Stimulated activated naive B cell treated with anti-CD40 and anti-IgM and Interleukin-4, amounts not matched to agents 10 μg/mL and 1 μg/mL and 100 μg/mL, for 72 hours (primary cell): Measurements from ENCODE around the gene SLC22A23.
A peak's percentile ranks its signal among the peaks of the same experiment; 100 is the strongest.

Experiments
- ATAC-seq, 2 donors: fragments of 150-1000 bp; cut with Tn5 transposase; replicated peaks; 2 replicates each; pipeline ENCODE4 v1.10.0; 2021; ENCODE audit warnings: moderate library complexity in 1 of 2
- DNase-seq: peaks from one replicate; pipeline ENCODE4 v3.0.0; 2021
- H3K27ac Mint-ChIP-seq: one replicate; pipeline ENCODE4 v1.8.0; 2022; ENCODE audit warnings: mild to moderate bottlenecking, mixed read lengths
- H3K27me3 Mint-ChIP-seq, 2 donors: one replicate each; pipeline ENCODE4 v1.8.0; 2022; ENCODE audit warnings: mixed read lengths in 2 of 2
- H3K36me3 Mint-ChIP-seq, 2 donors: one replicate each; pipeline ENCODE4 v1.8.0; 2022; ENCODE audit warnings: mixed read lengths in 2 of 2, mild to moderate bottlenecking in 1 of 2
- H3K4me1 Mint-ChIP-seq, 2 donors: one replicate each; pipeline ENCODE4 v1.8.0; 2022; ENCODE audit warnings: mixed read lengths in 2 of 2, mild to moderate bottlenecking in 1 of 2
- H3K4me3 Mint-ChIP-seq, 2 donors: one replicate each; pipeline ENCODE4 v1.8.0; 2022; ENCODE audit warnings: mild to moderate bottlenecking in 2 of 2, mixed read lengths in 2 of 2, moderate library complexity in 1 of 2
- H3K9me3 Mint-ChIP-seq, 2 donors: one replicate each; pipeline ENCODE4 v1.8.0; 2022; ENCODE audit warnings: mixed read lengths in 2 of 2, mild to moderate bottlenecking in 1 of 2

SLC22A23 gene

DNA sequence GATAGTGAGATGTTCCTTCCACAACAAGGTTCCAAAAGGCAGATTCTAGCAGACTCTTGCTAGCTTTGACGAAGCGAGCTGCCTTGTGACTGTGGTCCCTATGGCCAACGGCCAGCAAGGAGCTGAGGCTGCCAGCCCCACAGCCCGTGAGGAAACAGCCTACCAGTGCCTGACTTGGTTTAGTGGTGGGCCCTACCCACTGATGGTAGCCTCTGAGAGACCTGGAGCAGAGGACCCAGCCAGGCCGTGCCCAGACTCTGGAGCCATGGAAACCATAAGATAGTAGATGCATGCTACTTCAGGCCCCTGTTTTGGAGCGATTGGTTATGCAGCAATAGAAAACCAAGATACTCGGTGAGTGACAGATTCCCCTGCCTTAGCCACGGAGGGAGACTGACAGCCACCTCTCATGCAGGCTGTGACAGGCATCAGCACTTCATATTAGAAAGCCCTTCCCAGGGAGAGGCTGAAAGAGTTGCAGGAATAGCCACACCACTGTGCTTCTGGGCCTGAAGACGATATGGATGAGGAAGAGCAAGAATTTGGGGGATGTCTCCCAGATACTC, 178.9 kb downstream of the SLC22A23 start:
- peaks cover 3 to 7% of the 10 kb centered on the region in 2 donors for H3K36me3 Mint-ChIP-seq
- no peak overlapping the region for H3K27ac Mint-ChIP-seq
- H3K4me1 Mint-ChIP-seq: peaks cover 2 to 3% of the 10 kb centered on the region in 2 donors
- no peaks in the 10 kb centered on the region for H3K9me3 Mint-ChIP-seq
- no peak for DNase-seq
- H3K4me3 Mint-ChIP-seq: no peak overlapping the region
- no peak for ATAC-seq
- no peaks in the 10 kb centered on the region for H3K27me3 Mint-ChIP-seq

DNA sequence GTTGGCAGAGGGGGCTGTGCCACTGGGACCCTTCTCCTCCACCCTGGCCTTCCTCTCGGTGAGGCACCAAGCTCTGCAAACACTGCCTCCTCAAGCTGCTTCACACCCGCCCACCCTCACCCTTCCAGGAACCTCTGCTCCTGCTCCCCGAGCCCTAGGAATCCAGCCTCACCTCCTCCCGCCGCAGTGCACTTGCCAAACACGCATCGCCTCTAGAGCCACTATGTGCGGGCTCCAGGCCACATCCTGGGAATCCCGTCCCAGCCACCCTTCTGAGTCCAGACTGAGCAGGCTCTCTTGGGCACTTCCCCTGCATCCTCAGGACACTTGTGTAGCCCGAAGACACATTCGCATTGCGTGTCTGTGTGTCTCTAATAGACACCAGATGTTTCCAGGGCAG, 179.6 kb downstream of the SLC22A23 start:
- H3K4me3 Mint-ChIP-seq: no peak overlapping the region
- H3K36me3 Mint-ChIP-seq: peaks cover 4 to 12% of the 10 kb centered on the region in 2 donors
- H3K9me3 Mint-ChIP-seq: no peaks in the 10 kb centered on the region
- H3K27me3 Mint-ChIP-seq: no peaks in the 10 kb centered on the region
- DNase-seq (no peak), ATAC-seq (no peak)
- peaks cover 2 to 4% of the 10 kb centered on the region in 2 donors for H3K4me1 Mint-ChIP-seq
- H3K27ac Mint-ChIP-seq: no peak overlapping the region

DNA sequence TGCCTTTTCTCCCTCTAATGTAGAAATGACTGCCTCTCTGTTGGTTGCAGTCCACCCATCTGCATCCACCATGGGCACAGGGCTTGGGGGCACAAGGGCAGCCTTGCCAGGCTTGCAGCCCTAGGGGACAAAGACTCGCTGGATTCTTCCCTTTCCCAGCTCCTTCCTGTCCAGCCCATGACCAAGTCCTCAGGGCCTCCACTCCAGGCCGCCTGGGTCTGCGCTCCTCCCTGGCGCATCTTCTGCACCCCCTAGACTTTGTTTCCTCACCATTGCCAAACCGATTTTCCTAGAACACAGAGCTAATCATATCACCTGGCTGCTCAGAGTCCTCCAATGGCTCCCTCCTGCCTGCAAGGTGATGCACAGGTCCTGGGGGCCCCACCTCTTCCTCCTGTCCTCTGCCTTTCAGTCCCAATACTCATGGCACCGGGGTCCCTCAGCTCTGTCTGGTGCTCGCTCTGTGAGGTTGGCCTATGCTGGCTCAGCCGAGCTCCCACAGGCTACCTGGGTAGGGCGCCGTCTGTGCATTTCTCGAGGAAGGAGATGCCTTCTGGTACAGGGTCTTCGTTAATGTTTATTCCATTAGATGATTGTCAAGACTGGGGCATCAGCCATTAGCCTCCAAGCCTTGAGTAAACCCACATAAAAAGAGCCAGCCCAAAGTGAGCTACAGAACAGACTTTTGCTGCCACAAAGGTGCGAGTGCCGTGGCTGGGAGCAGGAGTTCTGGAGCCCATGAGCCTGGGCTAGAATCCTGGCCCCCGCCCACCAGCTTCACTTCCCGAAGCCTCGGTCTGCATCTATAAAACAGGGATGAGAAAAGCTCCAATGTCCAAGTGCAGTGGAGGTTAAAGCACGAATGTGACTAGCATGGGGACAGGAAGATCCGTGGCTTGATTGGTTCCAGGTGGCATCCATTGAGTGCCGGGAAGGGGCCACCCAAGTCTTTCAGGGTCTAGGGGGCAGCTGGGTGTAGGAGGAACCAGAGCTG, 180.4 kb downstream of the SLC22A23 start:
- H3K27ac Mint-ChIP-seq: no peak overlapping the region
- peaks cover 9 to 20% of the 10 kb centered on the region in 2 donors for H3K36me3 Mint-ChIP-seq
- no peaks in the 10 kb centered on the region for H3K27me3 Mint-ChIP-seq
- no peak overlapping the region for H3K4me3 Mint-ChIP-seq
- no peak for ATAC-seq
- no peaks in the 10 kb centered on the region for H3K9me3 Mint-ChIP-seq
- peaks cover 4 to 9% of the 10 kb centered on the region in 2 donors for H3K4me1 Mint-ChIP-seq
- no peak for DNase-seq

DNA sequence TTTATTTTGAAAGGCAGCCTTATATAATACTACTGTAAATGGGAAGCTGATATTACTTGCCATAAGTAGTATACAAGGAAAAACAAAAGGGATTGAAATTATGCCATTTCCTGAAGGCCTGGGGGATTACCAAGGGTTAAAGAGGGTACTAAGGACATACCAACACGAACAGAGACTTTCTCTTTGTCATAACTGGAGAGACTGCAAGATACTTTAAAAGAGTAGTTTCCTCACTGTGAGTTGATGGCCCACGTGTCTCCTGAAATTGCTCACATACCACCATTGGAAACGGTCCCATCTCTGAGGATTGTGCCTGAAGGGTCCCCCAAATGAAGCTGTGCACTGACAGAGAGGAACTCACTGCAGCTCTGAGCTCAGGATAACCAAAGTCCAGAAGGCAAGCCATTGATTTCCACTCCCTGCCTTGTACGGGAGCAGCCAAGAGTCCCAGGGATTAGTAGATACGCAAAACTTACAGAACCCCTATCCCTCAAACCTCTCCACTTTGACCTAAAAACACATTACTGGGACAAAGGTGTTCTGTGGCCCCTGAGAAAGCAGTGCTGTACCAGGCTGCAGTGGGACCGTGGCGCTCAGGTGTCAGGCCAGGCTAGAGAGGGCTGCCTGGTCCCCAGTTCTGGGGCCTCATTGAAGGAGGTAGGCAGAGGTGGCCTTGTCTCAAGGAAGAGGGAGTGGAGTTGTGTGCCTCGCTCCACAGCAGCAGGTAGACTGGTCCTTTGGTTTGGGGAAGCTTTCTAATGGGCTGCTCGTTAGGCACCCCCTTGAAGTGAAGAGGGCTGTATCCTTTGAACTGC, 182.9 kb downstream of the SLC22A23 start:
- Mint-ChIP-seq H3K4me1 (peaks cover 4 to 12% of the 10 kb centered on the region in 2 donors), H3K4me3 (no peak overlapping the region), H3K9me3 (no peaks in the 10 kb centered on the region), H3K27me3 (no peaks in the 10 kb centered on the region), H3K36me3 (peaks cover 25 to 41% of the 10 kb centered on the region in 2 donors), H3K27ac (peak overlapping the region; percentile 31)
- no peak for DNase-seq
- no peak for ATAC-seq

DNA sequence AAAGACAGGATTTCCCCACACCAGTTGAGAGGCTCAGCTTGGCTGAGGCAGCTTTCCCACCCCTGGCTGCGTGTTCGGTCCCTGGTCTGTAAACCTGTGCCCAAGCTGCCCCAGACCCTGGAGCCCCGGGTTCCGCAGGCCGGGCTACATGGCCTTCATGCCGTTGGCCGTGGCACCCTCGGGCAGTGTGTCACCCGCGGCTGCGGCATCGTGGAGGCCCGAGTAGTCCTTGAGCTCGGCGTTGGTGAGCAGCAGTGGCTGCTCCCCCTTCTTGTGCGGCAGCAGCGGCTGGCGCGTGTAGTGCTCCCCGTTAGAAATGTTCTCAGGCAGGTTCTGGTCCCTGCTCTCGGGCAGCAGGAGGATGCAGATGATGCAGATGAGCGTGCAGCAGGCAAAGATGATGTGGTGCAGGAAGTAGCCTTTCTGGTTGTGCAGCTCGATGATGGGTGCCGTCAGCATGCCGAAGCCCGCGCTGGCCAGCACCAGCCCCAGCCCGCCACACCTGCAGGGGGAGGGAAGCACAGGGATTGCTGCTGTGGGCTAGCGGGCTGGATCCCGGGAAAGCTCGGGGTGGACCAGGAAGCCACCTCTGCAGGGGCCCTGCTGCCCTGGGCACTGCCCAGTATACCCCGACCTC, 183.8 kb downstream of the SLC22A23 start:
- peaks cover 25 to 49% of the 10 kb centered on the region in 2 donors for H3K36me3 Mint-ChIP-seq
- DNase-seq (no peak), ATAC-seq (no peak)
- no peak overlapping the region for H3K4me3 Mint-ChIP-seq
- H3K27ac Mint-ChIP-seq: no peak overlapping the region
- no peaks in the 10 kb centered on the region for H3K27me3 Mint-ChIP-seq
- H3K9me3 Mint-ChIP-seq: no peaks in the 10 kb centered on the region
- peaks cover 6 to 18% of the 10 kb centered on the region in 2 donors for H3K4me1 Mint-ChIP-seq

DNA sequence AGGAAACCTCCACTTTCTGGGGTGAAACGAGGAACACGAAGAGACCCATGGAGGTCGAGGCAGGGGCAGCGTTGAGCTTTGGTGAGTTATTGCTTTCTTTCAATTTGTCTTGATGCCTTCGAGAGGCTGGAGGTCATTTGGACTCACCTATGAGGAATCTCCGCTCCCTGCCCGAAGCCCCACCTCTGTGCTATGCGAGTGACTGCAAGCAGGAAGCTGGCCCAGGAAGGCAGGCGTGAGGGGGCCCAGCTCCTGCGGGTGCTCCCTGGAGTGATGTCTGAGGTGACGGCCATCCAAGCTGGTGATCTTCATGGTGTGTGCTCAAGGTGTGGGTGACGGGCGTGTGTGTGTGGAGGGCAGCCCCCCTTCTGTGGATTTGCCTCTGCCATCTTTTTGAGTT, 185.1 kb downstream of the SLC22A23 start:
- Mint-ChIP-seq H3K4me1 (peaks cover 6 to 18% of the 10 kb centered on the region in 2 donors), H3K36me3 (peaks cover 25 to 57% of the 10 kb centered on the region in 2 donors), H3K9me3 (no peaks in the 10 kb centered on the region), H3K27ac (peak overlapping the region; percentile 26), H3K27me3 (no peaks in the 10 kb centered on the region), H3K4me3 (no peak overlapping the region)
- DNase-seq (no peak), ATAC-seq (no peak)

DNA sequence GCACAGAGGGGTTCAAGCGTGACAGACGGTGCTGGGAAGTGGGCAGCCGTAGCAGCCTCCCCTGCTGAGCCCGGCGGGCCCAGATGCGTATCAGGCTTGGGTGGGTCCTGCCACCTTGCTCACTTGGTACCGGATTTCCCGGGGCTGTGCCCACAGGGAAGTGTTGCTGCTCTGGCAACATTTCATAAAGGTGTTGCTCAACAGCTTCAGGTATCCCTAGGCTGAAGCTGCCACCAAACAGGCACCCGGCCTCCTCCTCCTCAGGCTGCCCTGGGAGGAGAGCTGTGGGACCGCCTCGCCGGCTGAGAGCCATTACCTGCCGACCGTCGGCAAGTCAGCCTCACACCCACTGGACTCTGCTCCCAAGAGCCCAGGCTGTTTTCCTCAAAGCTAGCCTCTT, 186.6 kb downstream of the SLC22A23 start:
- no peak for ATAC-seq
- no peak for DNase-seq
- H3K27me3 Mint-ChIP-seq: no peaks in the 10 kb centered on the region
- H3K4me3 Mint-ChIP-seq: no peak overlapping the region
- H3K36me3 Mint-ChIP-seq: peaks cover 29 to 62% of the 10 kb centered on the region in 2 donors
- H3K4me1 Mint-ChIP-seq: peaks cover 6 to 19% of the 10 kb centered on the region in 2 donors
- H3K27ac Mint-ChIP-seq: no peak overlapping the region
- H3K9me3 Mint-ChIP-seq: no peaks in the 10 kb centered on the region

DNA sequence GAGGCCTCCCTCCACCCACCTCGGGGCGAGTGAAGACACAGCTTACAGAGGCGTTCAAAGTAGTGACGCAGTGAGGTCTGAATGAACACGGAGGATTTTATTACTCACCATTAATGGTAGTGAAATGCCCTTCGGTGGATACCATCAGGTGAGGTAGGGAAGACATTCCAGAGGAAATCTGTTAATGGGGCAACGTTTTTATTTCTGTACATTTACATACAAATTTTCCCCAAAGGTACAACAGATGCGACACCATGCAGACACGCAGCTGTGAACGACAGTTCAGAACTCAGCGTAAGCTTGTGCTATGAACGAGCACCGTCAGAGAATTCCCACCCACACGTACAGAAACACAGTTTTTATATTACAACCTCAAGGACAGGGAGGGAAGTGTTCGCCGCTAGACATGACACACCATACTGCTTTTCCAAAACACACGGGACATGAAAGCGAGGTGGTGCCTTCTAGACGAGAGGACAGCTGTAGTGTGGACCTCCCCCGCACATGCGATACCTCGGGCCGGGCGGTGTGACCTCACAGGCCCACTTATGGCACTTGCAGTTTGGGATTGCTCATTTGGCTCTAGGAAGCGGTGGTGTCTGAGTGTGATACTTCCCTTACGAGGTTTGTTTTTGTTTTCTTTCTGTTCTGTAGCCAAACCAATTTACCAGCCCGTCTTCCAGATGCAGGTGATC, 187.4 kb downstream of the SLC22A23 start:
- DNase-seq (no peak), ATAC-seq (no peak)
- Mint-ChIP-seq H3K9me3 (no peaks in the 10 kb centered on the region), H3K4me3 (no peak overlapping the region), H3K27ac (no peak overlapping the region), H3K36me3 (peaks cover 32 to 65% of the 10 kb centered on the region in 2 donors), H3K4me1 (peaks cover 6 to 24% of the 10 kb centered on the region in 2 donors), H3K27me3 (no peaks in the 10 kb centered on the region)

DNA sequence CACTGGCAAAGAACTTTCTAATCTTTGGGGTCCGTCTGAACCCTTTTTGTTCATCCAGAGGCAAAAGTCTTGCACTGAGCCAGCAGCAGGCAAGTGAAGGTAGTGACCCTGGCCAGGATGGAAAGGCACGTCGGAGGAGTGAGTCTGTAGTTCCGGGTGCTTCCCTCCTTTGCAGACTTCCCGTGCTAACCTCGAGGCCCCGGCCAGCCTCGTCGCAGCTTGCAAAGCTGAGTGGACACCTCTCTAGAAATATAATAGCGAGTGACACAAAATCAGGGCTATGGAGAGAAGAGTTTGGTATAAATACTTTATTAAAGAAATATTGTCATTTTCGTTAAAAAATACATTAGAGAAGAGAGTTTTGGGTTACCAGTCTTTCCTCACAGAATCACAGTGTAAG, 188.2 kb downstream of the SLC22A23 start:
- H3K4me3 Mint-ChIP-seq: no peak overlapping the region
- H3K4me1 Mint-ChIP-seq: peaks cover 6 to 24% of the 10 kb centered on the region in 2 donors
- H3K27ac Mint-ChIP-seq: no peak overlapping the region
- ATAC-seq (no peak), DNase-seq (no peak)
- no peaks in the 10 kb centered on the region for H3K9me3 Mint-ChIP-seq
- peaks cover 32 to 62% of the 10 kb centered on the region in 2 donors for H3K36me3 Mint-ChIP-seq
- H3K27me3 Mint-ChIP-seq: no peaks in the 10 kb centered on the region

DNA sequence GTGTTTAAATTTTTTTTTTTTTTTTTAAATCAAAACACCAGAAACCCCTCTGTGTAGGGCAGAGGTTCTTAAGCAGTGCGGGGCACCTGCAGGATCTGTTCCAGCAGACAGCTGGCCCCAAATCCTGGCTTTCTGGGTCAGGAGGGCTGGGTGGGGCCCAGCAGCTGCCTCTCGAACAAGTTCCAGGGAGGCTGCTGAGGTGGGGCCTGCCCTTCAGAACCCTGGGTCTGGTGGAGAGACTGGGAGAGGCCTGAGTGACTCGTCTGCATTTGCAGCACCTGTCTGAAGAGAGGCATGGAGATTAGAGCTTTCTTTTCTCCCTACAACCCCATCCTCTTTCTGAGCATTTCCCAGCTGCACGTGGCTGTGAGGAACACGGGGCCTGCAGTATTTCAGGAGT, 189.7 kb downstream of the SLC22A23 start:
- Mint-ChIP-seq H3K27me3 (no peaks in the 10 kb centered on the region), H3K36me3 (peaks cover 33 to 61% of the 10 kb centered on the region in 2 donors), H3K27ac (no peak overlapping the region), H3K4me3 (no peak overlapping the region), H3K4me1 (peaks cover 10 to 33% of the 10 kb centered on the region in 2 donors), H3K9me3 (no peaks in the 10 kb centered on the region)
- no peak for DNase-seq
- ATAC-seq: no peak

DNA sequence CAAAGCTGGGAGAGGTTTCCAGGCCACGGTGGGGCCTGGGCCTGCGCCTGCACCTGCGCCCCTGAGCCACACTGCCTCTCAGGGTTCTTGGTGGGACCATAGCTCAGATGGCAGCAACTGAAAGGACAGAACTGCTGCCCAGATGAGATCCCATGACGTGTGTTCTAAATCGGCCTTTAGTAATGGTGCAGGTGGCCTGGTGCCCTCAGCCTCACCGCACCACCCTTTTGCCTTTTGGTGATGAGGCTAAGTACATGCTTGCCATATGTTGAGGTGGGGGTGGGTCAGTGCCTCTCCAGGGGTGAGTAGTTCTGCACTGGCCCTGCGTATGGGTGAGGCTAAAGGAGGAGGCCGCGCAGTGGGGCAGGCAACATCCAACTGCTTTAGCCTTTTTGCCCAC, 190.7 kb downstream of the SLC22A23 start:
- H3K27me3 Mint-ChIP-seq: no peaks in the 10 kb centered on the region
- H3K27ac Mint-ChIP-seq: no peak overlapping the region
- DNase-seq (no peak), ATAC-seq (no peak)
- H3K4me1 Mint-ChIP-seq: peaks cover 15 to 38% of the 10 kb centered on the region in 2 donors
- H3K36me3 Mint-ChIP-seq: peaks cover 26 to 58% of the 10 kb centered on the region in 2 donors
- H3K4me3 Mint-ChIP-seq: no peak overlapping the region
- no peaks in the 10 kb centered on the region for H3K9me3 Mint-ChIP-seq

DNA sequence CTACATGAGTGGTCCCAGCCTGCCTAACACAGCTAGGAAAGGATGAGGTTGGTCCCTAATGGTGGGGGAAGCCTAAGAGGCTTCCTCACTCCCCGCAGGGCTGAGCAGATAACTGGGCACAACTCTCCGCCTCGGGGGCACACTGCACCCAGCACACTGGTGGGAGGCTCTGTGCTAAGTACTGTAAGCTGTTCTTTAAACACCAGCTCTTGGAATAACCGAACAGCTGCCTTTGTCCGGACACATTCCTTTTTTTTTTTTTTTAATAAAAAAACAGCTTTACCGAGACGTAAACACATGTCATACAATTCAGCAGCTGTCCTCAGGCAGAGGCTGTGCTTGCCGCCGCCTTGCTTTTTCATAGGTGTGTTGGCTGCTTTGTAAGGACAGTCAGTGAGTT, 191.2 kb downstream of the SLC22A23 start:
- no peak for DNase-seq
- Mint-ChIP-seq H3K27ac (no peak overlapping the region), H3K4me1 (peaks cover 20 to 43% of the 10 kb centered on the region in 2 donors), H3K4me3 (no peak overlapping the region), H3K9me3 (no peaks in the 10 kb centered on the region), H3K27me3 (no peaks in the 10 kb centered on the region), H3K36me3 (peaks cover 23 to 58% of the 10 kb centered on the region in 2 donors)
- ATAC-seq: no peak

DNA sequence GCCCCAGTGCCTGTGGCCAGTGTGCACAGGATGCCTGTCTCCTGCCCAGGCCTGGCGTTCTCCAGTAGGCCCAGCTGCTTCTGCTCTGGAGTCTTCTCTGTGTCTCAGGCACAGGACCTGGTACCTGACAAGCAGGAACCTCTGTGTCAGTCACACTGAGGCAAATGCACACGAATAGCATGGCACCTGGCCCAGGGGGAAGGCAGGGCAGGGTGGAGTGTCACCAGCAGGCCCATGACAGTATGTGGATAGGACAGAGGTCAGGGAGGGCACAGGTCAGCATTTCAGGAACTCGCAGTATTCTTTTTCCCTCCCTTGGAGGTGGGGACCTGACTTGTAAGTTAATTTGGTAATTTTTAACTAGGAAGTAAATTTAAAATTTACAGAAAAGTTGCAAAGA, 192.5 kb downstream of the SLC22A23 start:
- H3K36me3 Mint-ChIP-seq: peaks cover 17 to 53% of the 10 kb centered on the region in 2 donors
- DNase-seq (no peak), ATAC-seq (no peak)
- H3K9me3 Mint-ChIP-seq: no peaks in the 10 kb centered on the region
- H3K4me1 Mint-ChIP-seq: peaks cover 24 to 55% of the 10 kb centered on the region in 2 donors
- no peaks in the 10 kb centered on the region for H3K27me3 Mint-ChIP-seq
- H3K27ac Mint-ChIP-seq: no peak overlapping the region
- no peak overlapping the region for H3K4me3 Mint-ChIP-seq
